ENCODE measurements around the gene GSTM1.
"Not testable (repeated sequence)": the region's sequence is repeated elsewhere in the genome, so short reads cannot be mapped to it uniquely, and the experiment has no call there.

Gene GSTM1

GRCh38 chr1:109657970-109658369, 29.6 kb upstream of the GSTM1 start:
- Histone ChIP-seq H3K4me3 (ENCODE audit: low read length) (no peak overlapping the region), H4K20me1 (ENCODE audit: insufficient read depth, low read length) (no peaks in the 10 kb centered on the region), H3K27ac (ENCODE audit: low read length) (no peak overlapping the region), H3K4me1 (ENCODE audit: low read length) (peaks cover 8% of the 10 kb centered on the region; the same call in 1 of the 2 replicates), H3K27me3 (ENCODE audit: low read depth, low read length) (no peaks in the 10 kb centered on the region; the same call in 1 of the 2 replicates), H3K9ac (ENCODE audit: low read length) (no peak overlapping the region), H3K36me3 (replicated peaks; ENCODE audit: low read depth, low read length) (no peaks in the 10 kb centered on the region), H3K4me2 (ENCODE audit: low read length) (no peak overlapping the region), H3K9me3 (ENCODE audit: insufficient read depth, low read length) (no peaks in the 10 kb centered on the region), H2AFZ (ENCODE audit: low read depth, low read length) (no peak overlapping the region), H3K79me2 (ENCODE audit: low read length) (no peaks in the 10 kb centered on the region)
- TF ChIP-seq EZH2phosphoT487 (IDR thresholded peaks at IDR 0.05; ENCODE audit: low read depth) (no peak), CTCF (IDR thresholded peaks at IDR 0.05; ENCODE audit: low read depth, low read length) (no peak)

- H3K4me3 ChIP-seq (ENCODE audit: low read length): no peak overlapping the region
- H3K79me2 ChIP-seq (ENCODE audit: low read length): no peaks in the 10 kb centered on the region
- no peak overlapping the region for H2AFZ ChIP-seq (ENCODE audit: low read depth, low read length)
- H3K27ac ChIP-seq (ENCODE audit: low read length): no peak overlapping the region
- TF ChIP-seq EZH2phosphoT487 (IDR thresholded peaks at IDR 0.05; ENCODE audit: low read depth) (no peak), CTCF (IDR thresholded peaks at IDR 0.05; ENCODE audit: low read depth, low read length) (no peak)
- no peaks in the 10 kb centered on the region for H3K36me3 ChIP-seq (replicated peaks; ENCODE audit: low read depth, low read length)
- H3K4me1 ChIP-seq (ENCODE audit: low read length): peaks cover 10% of the 10 kb centered on the region
- no peak overlapping the region for H3K9ac ChIP-seq (ENCODE audit: low read length)
- H3K4me2 ChIP-seq (ENCODE audit: low read length): no peak overlapping the region
- H3K27me3 ChIP-seq (ENCODE audit: low read depth, low read length): no peaks in the 10 kb centered on the region
- no peaks in the 10 kb centered on the region for H4K20me1 ChIP-seq (ENCODE audit: insufficient read depth, low read length)
- no peaks in the 10 kb centered on the region for H3K9me3 ChIP-seq (ENCODE audit: insufficient read depth, low read length)
These were observed 29.0 kb upstream of the GSTM1 start for GRCh38 chr1:109658533-109659042.

GRCh38 chr1:109659145-109659544, 28.5 kb upstream of the GSTM1 start:
- Histone ChIP-seq H2AFZ (ENCODE audit: low read depth, low read length) (no peak overlapping the region), H3K9ac (ENCODE audit: low read length) (no peak overlapping the region), H3K9me3 (ENCODE audit: insufficient read depth, low read length) (no peaks in the 10 kb centered on the region), H3K27ac (ENCODE audit: low read length) (no peak overlapping the region), H3K4me3 (ENCODE audit: low read length) (no peak overlapping the region), H3K79me2 (ENCODE audit: low read length) (no peaks in the 10 kb centered on the region), H4K20me1 (ENCODE audit: insufficient read depth, low read length) (no peaks in the 10 kb centered on the region), H3K36me3 (replicated peaks; ENCODE audit: low read depth, low read length) (no peaks in the 10 kb centered on the region), H3K4me1 (ENCODE audit: low read length) (peaks cover 15% of the 10 kb centered on the region), H3K27me3 (ENCODE audit: low read depth, low read length) (no peaks in the 10 kb centered on the region), H3K4me2 (ENCODE audit: low read length) (no peak overlapping the region)
- TF ChIP-seq EZH2phosphoT487 (IDR thresholded peaks at IDR 0.05; ENCODE audit: low read depth) (no peak), CTCF (IDR thresholded peaks at IDR 0.05; ENCODE audit: low read depth, low read length) (no peak)

- H3K4me1 ChIP-seq (ENCODE audit: low read length): peaks cover 11% of the 10 kb centered on the region
- H3K4me2 ChIP-seq (ENCODE audit: low read length): no peak overlapping the region
- no peak overlapping the region for H2AFZ ChIP-seq (ENCODE audit: low read depth, low read length)
- no peaks in the 10 kb centered on the region for H4K20me1 ChIP-seq (ENCODE audit: insufficient read depth, low read length)
- H3K9ac ChIP-seq (ENCODE audit: low read length): no peak overlapping the region
- TF ChIP-seq CTCF (IDR thresholded peaks at IDR 0.05; ENCODE audit: low read depth, low read length) (no peak), EZH2phosphoT487 (IDR thresholded peaks at IDR 0.05; ENCODE audit: low read depth) (no peak)
- no peaks in the 10 kb centered on the region for H3K27me3 ChIP-seq (ENCODE audit: low read depth, low read length)
- no peaks in the 10 kb centered on the region for H3K79me2 ChIP-seq (ENCODE audit: low read length)
- no peak overlapping the region for H3K27ac ChIP-seq (ENCODE audit: low read length)
- H3K4me3 ChIP-seq (ENCODE audit: low read length): no peak overlapping the region
- H3K36me3 ChIP-seq (replicated peaks; ENCODE audit: low read depth, low read length): no peaks in the 10 kb centered on the region
- no peaks in the 10 kb centered on the region for H3K9me3 ChIP-seq (ENCODE audit: insufficient read depth, low read length)
These were observed 27.5 kb upstream of the GSTM1 start for GRCh38 chr1:109659997-109660690.

- H3K79me2 ChIP-seq (ENCODE audit: low read length); H3K27me3 ChIP-seq (ENCODE audit: low read depth, low read length); H3K9me3 ChIP-seq (ENCODE audit: insufficient read depth, low read length); H3K9ac ChIP-seq (ENCODE audit: low read length); H4K20me1 ChIP-seq (ENCODE audit: insufficient read depth, low read length); H3K4me2 ChIP-seq (ENCODE audit: low read length); H3K36me3 ChIP-seq (replicated peaks; ENCODE audit: low read depth, low read length); H3K27ac ChIP-seq (ENCODE audit: low read length); H2AFZ ChIP-seq (ENCODE audit: low read depth, low read length); H3K4me3 ChIP-seq (ENCODE audit: low read length); H3K4me1 ChIP-seq (ENCODE audit: low read length): not testable (repeated sequence)
These were observed 27.0 kb upstream of the GSTM1 start for GRCh38 chr1:109660691-109661026.

Measured in OCI-LY3 (cell line).